Superior temporal gyrus (tissue), 1 donor: ENCODE results near the gene GPR179.
A peak's percentile ranks its signal among the peaks of the same experiment; 100 is the strongest.
"Not testable (repeated sequence)": the region's sequence is repeated elsewhere in the genome, so short reads cannot be mapped to it uniquely, and the experiment has no call there.

ENCODE experiments used
- DNase-seq: peaks from one replicate; pipeline ENCODE4 v3.0.0-alpha.2; 2016; ENCODE audit errors: extremely low spot score

Gene GPR179

DNA sequence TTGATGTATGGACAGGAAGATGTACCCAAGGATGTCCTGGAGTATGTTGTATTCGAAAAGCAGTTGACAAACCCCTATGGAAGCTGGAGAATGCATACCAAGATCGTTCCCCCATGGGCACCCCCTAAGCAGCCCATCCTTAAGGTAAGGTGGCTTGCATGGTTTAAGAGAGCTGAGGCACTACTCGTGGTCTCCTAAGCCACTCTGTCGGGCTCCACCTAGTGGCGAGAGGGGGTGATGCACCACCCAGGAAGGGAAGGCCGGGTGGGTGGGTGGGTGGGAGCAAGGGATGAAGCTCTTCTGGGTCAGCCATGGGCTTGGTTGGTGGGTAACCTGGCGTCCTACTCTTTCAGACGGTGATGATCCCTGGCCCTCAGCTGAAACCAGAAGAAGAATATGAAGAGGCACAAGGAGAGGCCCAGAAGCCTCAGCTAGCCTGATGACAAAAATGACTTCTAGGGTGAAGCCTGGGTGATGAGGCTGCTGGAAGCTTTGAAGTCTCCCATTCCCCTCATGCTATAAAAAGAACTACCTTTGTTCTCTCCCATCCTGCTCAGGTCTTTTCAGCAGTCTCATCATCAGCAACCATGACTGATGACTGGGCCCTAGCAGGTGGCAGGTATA lies 21.5 kb downstream of the GPR179 start:
- DNase-seq, result peak; percentile 75

GRCh38 chr17:38320482-38320881 lies 23.3 kb downstream of the GPR179 start:
- no peak for DNase-seq

DNA sequence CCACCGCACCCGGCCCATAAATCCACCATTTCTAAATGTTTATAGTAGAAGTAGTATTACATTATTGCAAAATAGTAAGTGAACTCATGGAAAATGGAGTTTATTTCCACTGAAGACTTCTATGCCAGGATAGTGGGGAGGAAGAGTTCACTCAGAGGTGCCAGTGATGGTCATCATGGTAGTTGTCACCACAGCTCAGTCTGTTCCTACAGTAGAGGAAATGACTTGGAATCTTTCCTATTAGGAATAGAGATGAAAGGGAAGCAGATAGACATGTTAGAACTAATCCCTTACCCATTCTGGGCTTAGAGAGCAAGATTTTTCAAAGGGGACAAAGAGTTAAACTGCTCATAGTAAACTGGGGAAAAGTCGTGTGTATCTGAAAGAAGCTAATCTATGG lies 26.7 kb downstream of the GPR179 start:
- no peak for DNase-seq

- DNase-seq, result no peak
Measured at GRCh38 chr17:38315497-38315896, 28.3 kb downstream of the GPR179 start.

GRCh38 chr17:38296834-38297517 lies 46.8 kb downstream of the GPR179 start, which contains the start of gene MRPL45:
TSS of gene MRPL45 (plus strand) at chr17:38297168. CDS start at chr17:38297184, 16 bp downstream.
- peak; percentile 97 for DNase-seq

- not testable (repeated sequence) for DNase-seq
Measured at GRCh38 chr17:38295602-38296365, 48.0 kb downstream of the GPR179 start.

DNA sequence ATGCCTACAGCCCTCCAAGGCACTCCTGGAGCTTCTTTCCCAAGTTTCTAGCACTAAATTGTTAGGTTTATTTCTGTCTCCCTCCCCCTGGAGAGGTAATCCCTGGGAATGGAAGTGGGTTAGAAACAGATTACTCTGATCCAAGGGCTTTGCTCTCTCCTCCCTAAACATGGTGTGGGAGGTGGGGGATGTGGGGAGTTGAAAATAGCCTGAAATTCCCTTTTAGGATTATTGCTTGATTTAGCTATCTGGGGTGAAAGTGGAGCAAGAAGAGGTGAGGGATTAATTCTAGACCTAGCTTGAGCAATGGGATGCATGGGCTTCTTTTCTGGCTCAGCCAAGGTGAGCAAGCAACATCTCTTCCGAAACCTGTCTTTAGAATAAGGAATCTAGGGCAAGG lies 54.0 kb downstream of the GPR179 start:
- DNase-seq, result not testable (repeated sequence)

DNA sequence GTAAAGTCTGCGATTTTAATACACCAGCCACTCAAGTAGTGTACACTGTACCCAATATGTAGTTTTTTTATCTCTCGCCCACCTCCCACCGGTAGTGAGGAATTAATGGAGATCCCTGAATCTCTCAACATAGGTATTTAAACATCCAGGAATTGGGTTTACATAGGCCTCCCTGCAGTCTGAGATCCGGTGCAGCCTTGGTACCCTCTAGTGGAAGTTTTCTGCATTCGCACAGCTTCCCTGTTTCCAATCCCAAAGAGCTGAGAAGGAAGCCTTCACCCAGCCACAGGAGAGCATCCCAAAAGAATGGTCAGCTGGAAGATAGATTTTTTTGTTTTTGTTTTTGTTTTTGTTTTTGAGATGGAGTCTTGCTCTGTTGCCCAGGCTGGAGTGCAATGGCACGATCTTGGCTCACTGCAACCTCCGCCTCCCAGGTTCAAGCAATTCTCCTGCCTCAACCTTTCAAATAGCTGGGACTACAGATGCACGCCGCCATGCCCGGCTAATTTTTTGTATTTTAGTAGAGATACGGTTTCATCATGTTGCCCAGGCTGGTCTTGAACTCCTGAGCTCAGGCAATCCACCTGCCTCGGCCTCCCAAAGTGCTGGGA lies 55.4 kb downstream of the GPR179 start:
- not testable (repeated sequence) for DNase-seq

GRCh38 chr17:38286501-38287091 lies 57.2 kb downstream of the GPR179 start:
- DNase-seq, result not testable (repeated sequence)

GRCh38 chr17:38285994-38286393 lies 57.8 kb downstream of the GPR179 start:
- not testable (repeated sequence) for DNase-seq
